Astrocyte of the cerebellum (primary cell): Measurements from ENCODE around the gene RUFY1.

Source experiments
- DNase-seq: peaks from one replicate; pipeline ENCODE4 v3.0.0-alpha.2; 2011; ENCODE audit warnings: low read depth
- H3K4me3 ChIP-seq: 2 replicates; pipeline ENCODE4 v1.5.1; 2011; ENCODE audit warnings: mild to moderate bottlenecking, low read depth, low read length, moderate library complexity
- in situ Hi-C: cut with HindIII; loops from 2 replicates; pipeline ENCODE4 v1.10.0; 2017; ENCODE audit warnings: low sequenced_read_pairs
- TF ChIP-seq, protein P1 (sequence below): IDR thresholded peaks from 2 replicates; pipeline ENCODE4 v1.5.1; 2012; ENCODE audit warnings: low read length, low read depth, moderate library complexity, mild to moderate bottlenecking; ENCODE audit errors: missing control alignments

Gene RUFY1

DNA sequence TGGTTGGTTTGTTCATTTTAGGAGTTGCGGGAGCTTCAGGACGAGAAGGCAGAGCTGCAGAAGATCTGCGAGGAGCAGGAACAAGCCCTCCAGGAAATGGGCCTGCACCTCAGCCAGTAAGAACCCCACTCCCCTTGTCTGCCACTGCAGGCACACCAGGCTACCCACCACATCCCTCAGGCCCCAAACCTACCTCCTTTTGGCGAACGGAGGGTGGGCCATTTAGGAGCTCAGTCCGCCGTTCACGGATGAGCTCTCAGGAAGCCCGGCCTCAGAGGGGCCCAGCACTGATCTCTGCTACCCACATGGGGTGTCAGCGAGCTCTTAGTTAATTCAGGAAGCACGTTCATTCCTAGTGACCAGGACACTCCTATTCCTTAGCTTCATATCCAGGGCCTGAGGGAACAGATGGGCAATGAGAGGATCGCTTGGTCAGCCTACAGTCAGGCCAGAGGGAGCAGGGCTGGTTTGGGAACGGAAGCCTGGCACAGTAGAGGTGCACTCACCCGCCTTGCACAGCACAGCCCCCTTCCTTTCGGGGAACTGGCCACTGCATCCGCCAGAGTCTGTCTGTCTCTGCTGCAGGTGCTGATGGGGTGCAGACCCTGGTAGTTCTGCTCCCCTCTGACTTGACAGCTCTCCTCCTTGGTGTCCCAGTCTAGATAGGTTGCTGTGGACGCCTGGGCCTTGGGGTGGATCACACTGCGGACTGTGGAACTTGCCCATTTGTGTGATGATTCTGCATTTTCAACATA, 51.7 kb downstream of the RUFY1 start:
- DNase-seq, result no peak
- TF ChIP-seq, protein P1, sequence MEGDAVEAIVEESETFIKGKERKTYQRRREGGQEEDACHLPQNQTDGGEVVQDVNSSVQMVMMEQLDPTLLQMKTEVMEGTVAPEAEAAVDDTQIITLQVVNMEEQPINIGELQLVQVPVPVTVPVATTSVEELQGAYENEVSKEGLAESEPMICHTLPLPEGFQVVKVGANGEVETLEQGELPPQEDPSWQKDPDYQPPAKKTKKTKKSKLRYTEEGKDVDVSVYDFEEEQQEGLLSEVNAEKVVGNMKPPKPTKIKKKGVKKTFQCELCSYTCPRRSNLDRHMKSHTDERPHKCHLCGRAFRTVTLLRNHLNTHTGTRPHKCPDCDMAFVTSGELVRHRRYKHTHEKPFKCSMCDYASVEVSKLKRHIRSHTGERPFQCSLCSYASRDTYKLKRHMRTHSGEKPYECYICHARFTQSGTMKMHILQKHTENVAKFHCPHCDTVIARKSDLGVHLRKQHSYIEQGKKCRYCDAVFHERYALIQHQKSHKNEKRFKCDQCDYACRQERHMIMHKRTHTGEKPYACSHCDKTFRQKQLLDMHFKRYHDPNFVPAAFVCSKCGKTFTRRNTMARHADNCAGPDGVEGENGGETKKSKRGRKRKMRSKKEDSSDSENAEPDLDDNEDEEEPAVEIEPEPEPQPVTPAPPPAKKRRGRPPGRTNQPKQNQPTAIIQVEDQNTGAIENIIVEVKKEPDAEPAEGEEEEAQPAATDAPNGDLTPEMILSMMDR, result no peak
- in situ Hi-C loops, result no loop called here
- no peak overlapping the region for H3K4me3 ChIP-seq

DNA sequence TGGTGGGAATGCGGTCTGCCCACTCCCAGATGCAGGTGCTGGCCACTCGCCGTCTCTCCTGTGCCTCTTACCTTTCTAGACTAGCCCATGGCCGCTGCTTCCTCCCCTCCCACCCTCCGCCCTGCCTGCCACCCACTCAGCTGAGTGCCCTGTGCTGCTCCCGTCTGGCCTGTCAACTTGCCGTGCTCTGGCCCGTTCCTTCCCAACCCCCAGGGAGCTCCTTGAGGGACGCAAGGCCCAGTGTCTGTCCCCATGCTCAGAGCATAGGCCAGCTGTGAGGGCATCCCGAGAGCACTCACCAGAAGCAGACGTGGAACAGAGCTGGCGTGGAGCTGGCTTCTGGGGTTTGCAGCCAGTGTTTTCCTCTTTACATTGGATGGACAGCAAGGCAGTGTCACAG, 53.0 kb downstream of the RUFY1 start:
- in situ Hi-C loops, result no loop called here
- TF ChIP-seq, protein P1, result no peak
- no peak for DNase-seq
- no peak overlapping the region for H3K4me3 ChIP-seq

DNA sequence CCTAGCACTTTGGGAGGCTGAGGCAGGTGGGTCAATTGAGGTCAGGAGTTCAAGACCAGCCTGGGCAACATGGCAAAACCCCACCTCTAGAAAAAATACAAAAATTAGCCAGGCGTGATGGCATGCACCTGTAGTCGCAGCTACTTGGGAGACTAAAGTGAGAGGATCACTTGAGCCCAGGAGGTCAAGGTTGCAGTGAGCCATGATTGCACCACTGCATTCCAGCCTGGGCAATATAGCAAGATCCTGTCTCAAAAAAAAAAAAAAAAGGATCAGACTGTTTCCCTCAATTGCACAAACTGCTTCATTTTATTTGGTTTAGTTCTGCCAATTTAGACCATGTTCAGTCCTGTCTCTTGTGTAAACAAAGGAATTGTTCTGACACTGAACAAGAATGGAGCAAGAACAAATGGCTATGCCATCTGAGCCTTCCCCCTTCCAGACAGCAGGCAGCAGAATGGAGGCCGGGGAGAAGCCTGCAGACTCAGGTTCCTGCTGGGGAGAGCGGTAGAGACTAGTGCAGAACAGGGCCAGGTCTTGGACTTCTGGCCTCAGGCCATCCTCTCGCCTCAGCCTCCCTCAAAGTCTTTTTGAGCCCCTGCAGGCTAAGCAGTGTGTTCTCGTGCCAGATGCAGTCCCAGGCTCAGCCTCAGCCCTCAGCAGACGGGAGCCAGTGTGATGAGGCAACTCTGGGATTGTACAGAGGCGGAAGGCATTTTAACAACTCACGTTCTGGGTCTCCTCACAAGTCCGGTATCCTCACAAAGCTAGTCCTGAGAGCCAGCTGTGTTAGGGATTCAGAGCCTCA, 54.9 kb downstream of the RUFY1 start:
- DNase-seq, result no peak
- TF ChIP-seq, protein P1, result no peak
- in situ Hi-C loops, result no loop called here
- no peak overlapping the region for H3K4me3 ChIP-seq

DNA sequence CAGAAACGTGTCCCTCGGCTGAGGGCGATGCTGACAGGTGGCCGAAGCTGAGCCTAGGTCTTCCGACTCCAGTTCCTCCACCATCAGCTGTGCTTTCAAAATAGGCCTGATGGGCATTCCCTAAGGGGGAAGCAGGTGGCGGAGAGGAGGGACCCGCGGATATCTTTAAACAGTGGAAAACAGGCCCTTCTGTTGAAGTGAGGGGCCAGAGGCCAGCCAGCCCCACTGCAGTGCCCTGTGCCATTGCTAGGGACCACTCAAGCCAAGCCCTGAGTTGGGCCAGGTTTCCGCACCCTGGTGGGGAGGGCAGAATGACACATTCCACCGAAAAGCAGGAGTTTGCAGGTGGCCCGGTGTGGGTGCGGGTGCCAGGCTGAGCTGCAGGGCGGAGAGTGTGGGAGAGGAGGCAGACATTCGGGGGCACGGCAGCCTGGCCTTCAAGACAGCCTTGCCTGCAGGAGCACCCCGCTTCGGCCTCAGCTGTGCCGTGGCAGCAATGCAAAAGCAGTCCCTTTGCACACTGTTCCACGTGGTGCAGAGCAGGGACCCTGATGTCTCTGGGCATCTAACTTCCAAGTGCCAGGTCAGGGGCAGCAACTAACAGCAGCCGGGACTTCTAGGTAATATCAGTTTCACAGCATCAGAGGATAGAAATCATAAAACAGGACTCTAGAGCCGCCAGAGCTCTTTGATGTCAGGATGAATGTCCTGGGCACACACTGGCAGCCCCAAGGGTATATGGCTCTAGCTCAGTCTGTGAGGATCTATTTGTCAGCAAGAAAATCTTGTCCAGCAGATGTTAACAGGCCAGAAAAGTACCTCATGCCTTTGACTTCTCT, 55.9 kb downstream of the RUFY1 start:
- no peak overlapping the region for H3K4me3 ChIP-seq
- DNase-seq, result no peak
- TF ChIP-seq, protein P1, result no peak
- in situ Hi-C loops, result no loop called here

DNA sequence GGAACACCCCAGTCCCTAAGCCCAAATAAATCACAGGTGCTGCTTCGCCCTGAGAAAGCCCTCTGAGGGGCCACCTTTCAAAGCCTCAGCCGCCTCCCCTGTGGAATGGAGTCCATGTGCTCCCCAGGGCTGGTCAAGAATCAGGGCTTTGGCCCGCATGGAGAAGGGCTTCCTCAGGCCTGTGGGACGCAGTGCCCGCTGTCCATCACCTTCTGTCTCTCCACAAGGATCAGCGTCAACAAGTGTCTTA, 56.5 kb downstream of the RUFY1 start:
- in situ Hi-C loops, result no loop called here
- TF ChIP-seq, protein P1, result no peak
- no peak overlapping the region for H3K4me3 ChIP-seq
- no peak for DNase-seq

DNA sequence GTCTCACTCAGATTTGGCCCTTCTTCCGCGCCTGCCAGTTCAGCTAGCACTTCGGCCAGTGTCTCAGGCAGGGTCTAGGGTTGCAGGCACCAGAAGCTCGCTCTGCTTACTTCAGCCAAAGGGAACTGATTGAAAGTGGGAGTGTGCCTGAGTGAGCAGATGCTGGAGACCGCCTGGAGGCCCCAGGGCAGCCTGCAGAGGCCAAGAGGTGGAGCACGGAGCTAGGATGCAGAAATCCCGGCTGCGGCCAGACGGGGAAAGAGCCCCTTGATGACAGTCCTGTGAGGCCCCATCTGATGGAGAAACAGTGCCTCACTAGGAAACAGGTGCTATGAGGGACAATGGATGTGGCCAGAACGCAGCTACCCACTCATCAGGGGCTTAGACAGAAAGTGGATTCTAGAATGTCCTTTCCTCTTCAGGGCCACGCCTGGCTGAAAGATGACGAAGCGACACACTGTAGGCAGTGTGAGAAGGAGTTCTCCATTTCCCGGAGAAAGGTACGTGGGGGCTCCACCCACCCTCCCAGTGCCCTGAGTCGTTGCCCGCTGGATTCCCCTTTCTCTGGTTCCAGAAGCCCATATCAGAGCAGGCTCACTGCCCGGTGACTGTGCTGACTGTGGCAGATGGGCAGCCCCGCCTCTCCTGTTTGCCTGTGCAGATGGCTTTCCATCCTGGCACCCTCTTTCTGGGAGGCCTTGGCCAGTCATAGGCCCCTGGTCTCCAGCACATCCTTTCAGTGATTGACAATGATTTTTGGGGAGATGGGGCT, 57.0 kb downstream of the RUFY1 start:
- in situ Hi-C loops, result no loop called here
- DNase-seq, result no peak
- no peak overlapping the region for H3K4me3 ChIP-seq
- TF ChIP-seq, protein P1, result no peak
